M059J (cell line): ENCODE results near the gene CA10. TPM values are rescaled to one million over a fixed set of nuclear protein-coding genes. Genes with fewer than 3 reads are reported as not detected.

Source experiments
- DNase-seq: peaks from one replicate; pipeline ENCODE4 v3.0.0-alpha.2; 2012; ENCODE audit warnings: low read depth
- total RNA-seq: library from RNA; depleted of rRNA; stranded (reverse); fragments of >200 nt; shearing (Covaris generic); gene quantifications from 2 replicates; pipeline ENCODE4 v1.2.3, GENCODE V29; 2014

Gene CA10
- total RNA-seq, 1 experiment from 2014 or later: not detected

DNA sequence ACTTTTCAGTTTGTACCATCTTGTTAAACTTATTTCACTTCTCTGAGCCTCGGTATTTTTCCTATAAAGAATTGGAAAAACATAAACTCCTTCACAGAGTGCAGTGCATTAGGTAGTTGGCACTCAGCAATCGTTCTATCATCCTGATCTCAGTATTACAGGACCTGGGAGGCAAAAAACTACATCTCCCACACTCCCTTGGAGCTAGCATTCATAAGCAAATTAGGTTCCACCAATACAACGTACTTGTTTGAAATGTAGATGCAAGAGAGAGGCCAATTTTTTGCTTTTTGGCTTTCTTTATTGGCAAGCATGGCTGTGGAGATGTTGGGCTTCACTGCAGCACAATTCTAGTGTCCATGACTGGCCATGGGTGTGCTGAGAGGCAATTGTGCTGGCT is 285.2 kb downstream of the CA10 start:
- no peak for DNase-seq

DNA sequence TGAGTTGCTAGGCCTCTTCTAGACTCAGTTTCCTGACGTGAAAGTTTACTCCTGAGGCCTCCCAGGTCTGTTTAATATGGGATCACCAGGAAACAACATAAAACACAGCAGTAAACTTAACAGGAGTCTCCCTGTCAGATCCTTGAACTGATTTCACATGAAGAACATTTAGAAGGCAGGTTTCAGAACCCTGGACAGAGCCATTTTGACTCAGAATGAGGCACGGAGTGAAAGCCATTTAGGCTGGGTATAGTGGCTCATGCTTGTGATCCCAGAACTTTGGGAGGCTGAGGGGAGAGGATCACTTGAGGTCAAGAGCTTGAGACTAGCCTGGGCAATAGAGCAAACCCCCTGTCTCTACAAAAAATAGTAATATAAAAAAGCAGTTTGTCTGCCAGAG is 289.1 kb downstream of the CA10 start:
- DNase-seq: peak; percentile 5

DNA sequence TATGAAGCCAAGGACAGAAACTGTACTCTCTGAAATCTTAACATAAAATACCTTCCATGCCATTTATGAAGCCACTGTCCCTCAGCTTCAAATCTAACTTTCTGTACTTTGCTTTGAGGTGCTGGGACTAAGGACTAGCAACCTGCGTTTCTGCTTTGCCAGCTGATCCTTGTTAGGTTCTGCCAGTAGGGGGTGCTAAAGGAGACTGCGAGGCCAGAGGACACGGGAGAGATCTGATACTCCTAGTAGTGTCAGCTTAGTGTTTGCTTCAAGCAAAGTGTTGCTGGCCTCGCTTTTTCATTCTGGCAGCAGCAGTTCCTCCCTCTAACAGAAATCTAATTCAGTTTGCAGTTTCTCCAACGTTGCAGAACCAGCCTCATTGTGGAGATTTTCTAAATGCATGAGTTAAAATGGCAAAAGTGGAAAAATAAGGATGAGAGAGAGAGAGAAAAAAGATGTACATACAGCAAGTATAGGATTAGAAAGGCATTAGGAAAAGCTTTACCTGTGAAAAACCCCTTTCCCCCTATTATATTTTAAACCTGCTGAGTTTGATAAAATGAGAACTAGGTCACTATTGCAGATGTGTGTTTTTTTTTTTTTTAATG is 297.5 kb downstream of the CA10 start:
- no peak for DNase-seq

DNA sequence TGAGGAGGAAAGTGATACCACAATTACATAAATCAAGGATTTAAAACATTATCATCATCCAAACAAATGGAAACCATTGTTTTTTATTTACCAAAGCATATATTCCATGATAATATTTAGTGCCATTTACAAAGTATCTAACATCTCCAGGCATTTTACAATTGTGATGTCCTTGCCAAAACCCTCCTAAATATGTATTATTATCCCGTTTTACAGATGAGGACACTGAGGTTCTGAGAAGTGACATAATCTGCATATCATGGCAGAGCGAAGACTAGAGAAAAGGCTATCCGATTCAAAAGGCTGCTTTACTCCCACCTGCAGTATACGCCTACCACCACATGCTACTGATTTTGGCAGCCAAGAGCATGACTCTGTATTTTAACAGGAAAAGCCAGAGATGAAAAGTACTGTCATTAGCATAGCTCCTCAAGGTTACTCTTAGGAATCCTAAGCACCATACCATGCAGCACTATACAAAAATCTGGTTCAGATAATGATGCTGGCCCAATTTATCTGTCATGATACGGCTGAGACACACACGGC is 301.4 kb downstream of the CA10 start:
- DNase-seq: no peak

DNA sequence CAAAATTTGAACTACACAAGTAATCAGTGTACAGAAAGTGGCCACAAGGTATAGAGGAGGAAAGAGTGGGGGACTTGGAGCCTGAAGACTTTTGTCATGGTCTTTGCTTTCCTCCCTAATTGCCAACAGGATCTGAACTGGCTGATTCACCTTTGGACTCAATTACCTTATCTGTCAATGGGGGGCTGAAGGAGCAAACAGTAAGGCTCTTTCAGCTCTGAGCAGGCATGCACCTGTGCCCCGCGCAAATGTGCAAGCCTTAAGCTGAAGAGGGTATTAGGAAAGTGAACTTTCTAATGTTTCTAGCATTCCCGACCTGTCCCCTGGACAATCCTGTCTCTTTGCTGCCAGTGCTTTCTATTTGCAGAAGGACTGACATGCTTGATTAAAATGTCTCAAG is 302.7 kb downstream of the CA10 start:
- DNase-seq: no peak

DNA sequence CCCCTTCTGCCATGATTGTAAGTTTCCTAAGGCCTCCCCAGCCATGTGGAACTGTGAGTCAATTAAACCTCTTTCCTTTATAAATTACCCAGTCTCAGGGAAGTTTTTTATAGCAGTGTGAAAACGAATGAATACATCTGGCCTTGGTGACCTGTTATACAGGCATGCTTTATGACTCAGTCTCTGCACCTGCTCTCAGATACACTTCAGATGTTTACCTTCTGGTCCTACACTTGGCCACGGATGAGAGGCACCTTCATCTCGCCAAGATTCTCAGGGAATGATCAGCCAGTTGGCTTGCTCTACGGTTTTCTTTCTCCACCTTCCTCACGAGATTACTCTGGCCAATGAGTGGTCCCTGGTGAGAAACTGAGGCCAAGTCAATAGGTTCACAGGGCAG is 304.7 kb downstream of the CA10 start:
- no peak for DNase-seq

DNA sequence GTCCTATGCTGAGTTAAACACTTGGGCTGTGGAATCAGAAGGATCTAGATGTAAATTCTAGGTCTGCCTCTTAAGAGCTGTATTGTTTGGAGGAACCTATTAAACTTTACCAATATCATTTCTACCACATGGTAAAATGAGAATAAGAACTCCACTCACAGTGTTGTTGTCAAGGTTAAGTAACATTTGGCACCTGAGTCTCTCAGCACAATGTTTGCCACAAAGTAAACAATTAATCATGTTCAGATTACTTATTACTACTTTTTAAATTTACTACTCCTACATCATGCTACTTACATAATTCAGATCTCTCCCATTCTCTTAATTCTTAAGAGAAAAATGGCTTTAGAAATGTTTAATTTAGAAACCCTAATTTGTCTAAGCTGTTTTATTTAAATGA is 305.9 kb downstream of the CA10 start:
- DNase-seq: no peak

DNA sequence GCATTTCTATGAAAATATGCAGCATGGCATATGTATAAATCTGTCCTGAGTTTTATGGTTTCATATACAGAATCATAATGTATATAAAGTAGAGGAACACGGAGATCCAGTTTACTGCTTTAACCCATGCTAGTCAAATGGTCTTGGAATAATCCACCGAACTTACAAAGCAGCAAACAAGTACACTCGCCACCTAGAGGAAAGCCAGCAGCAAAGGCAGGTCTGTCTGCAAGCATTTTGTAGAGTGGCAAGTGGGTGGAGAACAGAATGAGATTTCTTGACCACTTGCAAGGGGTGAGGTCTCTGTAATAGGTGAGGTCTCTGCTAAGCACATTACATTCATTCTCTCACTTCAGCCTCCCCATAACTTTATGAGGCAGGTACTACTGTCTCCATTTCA is 308.3 kb downstream of the CA10 start:
- no peak for DNase-seq

DNA sequence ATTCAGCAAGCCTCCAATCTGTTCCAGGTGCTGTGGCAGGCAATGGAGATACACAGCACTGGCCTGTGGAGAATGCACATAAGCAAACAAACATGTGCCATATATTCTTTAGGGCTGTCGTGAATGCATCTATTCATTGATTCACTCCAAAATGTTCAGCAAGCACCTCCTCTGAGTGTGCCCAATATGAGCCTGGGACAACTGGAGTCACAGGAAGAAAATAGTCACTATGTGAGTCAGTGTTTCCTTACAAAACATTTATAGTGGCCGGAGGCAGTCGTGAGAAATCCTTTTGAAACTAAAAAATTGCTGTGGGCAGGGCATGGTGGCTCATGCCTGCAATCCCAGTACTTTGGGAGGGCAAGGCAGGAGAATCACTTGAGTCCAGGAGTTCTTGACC is 310.1 kb downstream of the CA10 start:
- DNase-seq: peak; percentile 60

DNA sequence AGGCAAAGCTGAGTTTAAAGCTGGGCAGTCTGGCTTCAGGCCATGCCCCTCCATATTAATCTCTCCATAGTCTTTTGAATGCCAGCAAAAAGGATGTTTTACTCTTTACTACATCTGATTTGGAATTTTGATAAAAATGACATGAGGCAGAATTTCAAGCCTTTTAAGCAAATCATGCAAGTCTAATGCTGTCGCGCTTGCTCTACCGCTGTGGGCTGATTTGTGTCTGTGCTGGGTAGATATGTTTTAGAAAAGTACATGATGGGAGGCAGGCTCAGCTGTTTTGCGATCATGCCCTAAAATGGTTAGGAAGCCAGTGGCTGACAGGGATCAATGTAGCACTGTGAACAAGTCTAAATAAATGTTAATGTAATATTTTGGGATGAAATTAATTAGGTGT is 311.9 kb downstream of the CA10 start:
- no peak for DNase-seq

DNA sequence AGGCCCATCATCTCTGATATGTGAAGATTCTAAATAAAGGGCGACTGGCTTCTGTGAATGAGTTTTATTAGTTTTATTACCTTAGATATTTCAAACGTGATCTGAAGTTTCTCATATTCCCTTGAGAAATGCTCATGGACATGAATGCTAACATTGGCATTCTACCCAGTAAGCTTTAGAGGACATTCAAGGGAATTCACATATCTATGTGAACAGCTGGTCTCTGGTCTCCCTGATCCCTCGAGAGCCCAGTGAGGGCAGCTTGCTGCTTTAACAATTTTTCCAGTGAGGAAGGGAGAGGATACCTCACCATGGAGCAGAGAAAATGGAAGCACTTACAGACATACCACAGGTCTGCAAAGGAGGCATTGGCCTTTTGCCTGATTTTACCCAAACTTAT is 312.7 kb downstream of the CA10 start:
- no peak for DNase-seq

DNA sequence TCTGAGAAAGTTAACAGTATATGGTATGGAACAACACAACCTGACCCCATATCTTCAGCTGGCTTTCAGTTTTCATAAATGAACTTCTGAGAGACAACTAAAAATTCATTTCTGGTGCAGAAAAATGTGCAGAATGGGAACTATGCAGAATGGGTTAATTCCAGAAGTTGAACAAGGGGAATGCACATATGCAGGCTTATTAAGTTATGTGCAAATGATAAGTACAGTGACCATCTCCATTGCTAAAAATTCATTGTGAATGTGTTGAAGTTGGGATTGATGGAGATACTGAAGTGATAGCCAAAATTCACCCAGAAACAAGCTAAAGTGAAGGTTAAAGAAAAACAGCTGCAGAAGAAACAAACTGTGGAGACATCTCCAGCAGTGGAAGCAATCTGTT is 315.8 kb downstream of the CA10 start:
- no peak for DNase-seq

DNA sequence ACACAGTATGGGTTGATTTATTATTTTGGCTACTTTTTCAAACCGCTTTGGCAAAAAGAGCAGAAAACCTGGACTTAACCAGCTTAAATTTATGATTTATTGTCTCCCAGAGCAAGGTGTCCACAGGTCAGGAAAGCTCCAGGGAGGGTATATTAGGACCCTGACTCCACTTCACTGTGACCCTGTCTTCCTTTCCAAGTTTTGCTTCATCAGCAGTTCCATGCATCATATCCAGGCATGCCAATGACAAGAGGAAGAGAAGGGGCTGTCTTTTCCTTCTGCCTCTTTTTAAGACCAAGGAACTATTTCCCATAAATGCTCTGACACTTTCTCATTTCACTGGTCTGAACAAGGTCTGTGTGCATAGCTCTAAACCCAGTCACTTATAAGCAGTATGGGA is 316.8 kb downstream of the CA10 start:
- DNase-seq: no peak

DNA sequence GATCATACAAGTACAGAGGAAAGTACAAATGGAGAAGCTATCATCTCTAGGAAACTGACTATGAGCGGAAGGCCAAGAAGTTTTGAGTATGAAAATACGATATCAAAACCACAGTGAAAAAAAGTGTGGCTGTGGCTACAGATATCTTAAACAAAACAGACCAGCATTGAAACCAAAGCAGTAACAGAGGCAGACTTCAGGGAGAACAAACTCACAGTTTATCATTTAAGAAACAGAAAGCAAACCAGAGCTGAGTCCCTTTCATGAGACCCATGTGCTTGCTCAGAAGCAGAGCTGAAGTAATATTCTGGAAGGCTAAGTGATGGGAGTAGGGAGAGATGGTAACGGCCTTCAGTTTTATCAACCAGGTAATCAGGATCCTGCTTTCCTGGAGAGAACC is 317.8 kb downstream of the CA10 start:
- DNase-seq: no peak

DNA sequence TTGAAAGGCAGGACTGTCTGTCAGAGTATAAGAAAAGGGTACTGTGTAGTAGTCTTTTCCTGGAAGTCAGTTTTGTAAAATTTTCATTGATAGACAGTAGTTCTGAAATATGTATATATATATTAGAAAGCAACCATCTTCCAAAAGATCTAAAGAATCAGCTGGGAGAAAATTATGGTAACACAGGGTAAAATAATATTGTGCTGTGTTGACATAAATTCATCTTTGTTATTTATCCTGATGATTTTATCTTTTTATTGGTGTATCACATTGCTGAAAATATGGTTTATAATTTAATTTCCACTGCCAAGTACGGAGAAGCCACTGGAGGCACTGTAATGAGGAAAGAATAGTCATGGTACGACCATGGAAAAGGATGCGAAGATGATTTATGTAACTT is 324.9 kb downstream of the CA10 start:
- no peak for DNase-seq

DNA sequence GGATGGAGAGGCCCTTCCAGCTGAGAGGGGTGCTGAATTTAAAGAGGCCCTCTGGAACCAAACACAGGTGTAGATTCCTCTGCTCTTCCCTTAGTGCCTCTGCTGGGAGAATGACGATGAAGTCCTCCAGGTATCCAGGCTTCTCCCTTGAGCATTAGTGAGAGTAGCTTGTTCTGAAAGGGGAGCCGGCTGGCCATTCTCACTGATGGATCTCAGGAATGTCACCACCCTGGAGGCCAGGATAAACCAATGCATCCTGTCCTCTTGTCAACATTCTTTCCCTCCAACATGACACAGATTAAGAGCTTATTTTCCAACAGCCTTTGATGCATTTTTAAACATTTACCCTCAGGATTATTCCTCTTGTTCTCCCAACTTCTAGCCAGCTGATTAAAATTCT is 325.5 kb downstream of the CA10 start:
- DNase-seq: no peak

DNA sequence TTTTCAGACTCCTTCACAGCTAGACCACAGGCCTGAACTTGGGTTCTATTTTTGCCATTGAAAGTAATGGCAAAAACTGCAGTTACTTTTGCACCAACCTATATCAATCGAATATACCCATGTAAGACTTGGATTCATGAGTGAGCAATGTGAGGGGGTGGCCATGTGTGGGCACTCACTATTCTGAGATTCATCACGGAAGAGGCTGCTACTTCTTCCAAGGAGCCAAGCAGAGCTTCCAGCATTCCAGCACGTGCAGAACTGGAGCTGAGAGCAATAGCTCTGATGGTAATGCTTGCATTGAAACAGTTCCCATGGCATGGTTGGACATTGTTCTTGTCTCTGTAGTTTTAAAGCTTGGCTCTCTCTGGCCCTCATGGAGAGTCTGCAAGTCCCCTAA is 327.6 kb downstream of the CA10 start:
- DNase-seq: no peak

DNA sequence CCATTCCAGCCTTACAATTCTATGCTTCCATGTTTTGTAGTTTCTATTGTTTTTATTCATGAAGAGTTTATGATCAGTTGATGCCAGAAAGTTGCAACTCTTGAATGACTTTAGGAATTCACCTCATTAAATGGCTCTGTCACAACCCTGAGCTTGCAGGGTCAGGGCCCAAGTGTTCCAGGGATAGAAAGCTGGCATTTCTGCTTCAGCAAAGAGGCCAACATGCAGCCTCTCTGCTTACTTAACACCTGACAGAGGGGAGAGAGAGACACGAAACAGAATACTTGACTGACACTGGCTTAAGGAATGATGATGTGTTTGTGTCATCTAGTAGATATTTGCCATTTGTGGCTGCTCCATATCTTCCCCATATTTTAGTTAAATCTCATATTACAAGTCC is 328.1 kb downstream of the CA10 start:
- no peak for DNase-seq

DNA sequence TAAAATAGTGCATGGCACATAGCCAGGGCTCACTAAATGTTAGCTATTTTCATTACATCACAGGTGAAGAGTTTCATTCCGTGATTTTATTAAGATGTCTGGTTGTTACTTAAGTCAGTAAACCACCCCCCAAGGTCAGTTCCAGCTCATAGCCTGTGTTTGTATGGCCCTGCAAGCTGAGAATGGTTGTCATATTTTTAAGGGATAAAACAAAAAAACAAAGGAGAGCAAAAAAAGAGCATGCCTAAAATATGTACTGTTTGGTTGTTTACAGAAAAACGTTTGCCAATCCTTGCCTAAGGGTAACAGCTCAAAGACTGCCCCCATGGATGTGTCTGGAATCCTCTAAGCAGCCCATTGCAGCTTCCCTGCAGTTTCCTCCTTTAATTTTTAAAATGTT is 329.6 kb downstream of the CA10 start:
- no peak for DNase-seq

DNA sequence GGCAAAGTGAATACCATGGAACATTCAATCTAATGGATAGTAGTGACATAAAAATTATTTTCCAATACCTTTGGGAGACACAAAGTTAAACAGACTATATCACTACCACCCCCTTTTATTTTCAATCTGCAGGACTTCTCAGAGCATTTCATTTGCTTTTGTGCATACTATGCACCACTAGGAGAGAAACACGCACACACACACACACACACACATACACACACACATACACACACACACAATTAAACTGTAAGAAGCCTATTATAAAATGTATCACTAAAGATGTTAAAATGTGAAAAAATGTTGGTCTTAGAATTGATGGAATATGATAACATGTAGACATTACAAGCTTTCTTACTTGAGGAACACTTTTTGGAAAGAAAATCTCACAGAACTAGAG is 331.4 kb downstream of the CA10 start:
- DNase-seq: no peak

DNA sequence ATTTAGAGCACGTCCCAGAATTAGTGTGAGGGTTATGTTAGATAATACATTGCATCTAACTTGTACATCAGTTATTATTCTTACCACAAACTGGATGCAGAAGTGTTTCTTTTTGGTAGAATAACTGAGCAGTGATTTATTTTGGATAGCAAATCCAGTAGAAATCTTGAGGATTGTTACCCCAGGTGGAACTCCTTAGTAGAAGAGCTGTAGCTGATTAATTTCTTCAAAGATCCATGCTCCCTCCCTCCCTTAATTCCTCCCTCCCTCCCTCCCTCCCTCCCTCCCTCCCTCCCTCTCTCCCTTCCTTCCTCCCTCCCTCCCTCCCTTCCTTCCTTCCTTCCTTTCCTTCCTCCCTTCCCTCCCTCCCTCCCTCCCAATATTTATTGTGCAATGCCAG is 337.7 kb downstream of the CA10 start:
- DNase-seq: no peak

DNA sequence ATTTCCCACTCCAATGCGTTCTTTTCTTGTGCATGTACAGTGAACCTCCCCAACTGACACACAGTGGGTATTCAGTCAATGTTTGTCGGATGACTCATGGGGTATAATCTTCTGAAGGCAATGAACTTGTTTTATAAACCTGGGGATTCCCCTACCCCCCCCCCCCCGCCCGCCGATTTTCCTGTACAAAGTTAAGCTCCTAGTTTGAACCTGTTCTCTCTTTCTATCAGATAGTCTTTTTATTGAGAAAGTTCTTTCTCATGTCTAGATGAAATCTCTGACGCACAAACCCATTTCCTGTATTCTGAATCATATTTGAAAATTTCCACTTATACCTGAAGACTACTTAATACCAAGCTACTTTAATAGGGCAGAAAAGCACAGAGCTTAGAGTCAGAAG is 338.3 kb downstream of the CA10 start:
- DNase-seq: peak; percentile 24

DNA sequence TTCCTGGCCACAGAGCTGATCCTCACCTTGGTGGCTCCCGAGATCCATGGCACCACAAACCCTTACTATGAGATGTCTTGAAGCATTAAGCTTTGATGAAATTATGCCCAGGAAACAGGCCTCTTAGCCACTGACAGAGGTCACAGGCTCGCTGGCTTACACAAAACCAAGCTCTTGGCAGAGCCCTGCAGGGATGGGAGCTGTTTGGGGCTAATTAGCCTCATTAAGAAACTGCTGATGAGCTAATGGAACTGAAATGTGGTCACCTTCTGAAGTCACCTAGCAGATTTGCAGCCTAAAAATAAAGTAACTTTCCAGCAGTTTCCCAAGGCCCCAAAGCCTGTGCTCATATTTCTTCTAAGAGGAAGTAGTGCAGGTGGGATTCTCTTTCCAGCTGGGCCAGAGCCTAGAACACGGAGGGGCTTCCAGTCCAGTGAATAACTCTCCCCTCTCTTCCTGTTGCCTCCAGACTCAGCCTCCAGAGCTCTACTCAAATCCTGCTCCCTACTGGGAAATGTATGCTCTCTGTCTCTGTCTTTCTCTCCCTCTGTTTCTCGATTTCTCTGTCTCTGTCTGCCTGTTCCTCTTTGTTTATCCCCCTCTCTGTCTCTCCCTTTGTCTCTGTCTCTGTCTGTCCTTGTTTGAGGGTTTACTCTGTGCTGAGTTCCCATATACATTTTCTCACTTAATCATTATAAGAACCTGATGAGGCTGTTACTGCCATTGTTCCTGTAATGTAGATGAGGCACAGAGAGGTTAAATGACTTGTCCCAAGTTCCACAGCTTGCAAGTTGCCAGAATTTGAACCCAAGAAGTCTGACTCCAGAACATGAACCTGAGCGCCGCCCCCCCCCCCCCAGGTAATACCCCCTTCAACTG is 338.9 kb downstream of the CA10 start:
- peak; percentile 1 for DNase-seq
